ENCODE data around the gene SHROOM3. TPM values are rescaled to one million over a fixed set of nuclear protein-coding genes. Genes with fewer than 3 reads are reported as not detected.

SHROOM3 gene
- total and polyA plus RNA-seq, 2 experiments from 2014 or later: 11.3 to 73.5 TPM

GRCh38 chr4:76641351-76641750 is 206.3 kb downstream of the SHROOM3 start (continued):
- TF ChIP-seq EZH2 (IDR thresholded peaks at IDR 0.05; ENCODE audit: low read depth, unreplicated experiment) (no peak), ZNF114 (CRISPR knock-in tag; IDR thresholded peaks at IDR 0.05) (no peak)

GRCh38 chr4:76641758-76642157 is 206.7 kb downstream of the SHROOM3 start:
- Histone ChIP-seq H3K27me3 (ENCODE audit: insufficient read depth) (no peaks in the 10 kb centered on the region), H3F3A (replicated peaks; ENCODE audit: low read depth) (no peaks in the 10 kb centered on the region), H4K20me1 (replicated peaks; ENCODE audit: insufficient read depth) (no peaks in the 10 kb centered on the region), H3K4me3 (no peak overlapping the region), H3K9me2 (ENCODE audit: insufficient read depth) (peaks cover 6% of the 10 kb centered on the region; the same call in 1 of the 2 replicates), H3K27ac (ENCODE audit: low read depth) (no peak overlapping the region), H3K36me3 (ENCODE audit: insufficient read depth) (no peaks in the 10 kb centered on the region), H3K4me2 (no peak overlapping the region), H3K79me2 (replicated peaks; ENCODE audit: insufficient read depth) (no peaks in the 10 kb centered on the region), H2AFZ (no peak overlapping the region), H3K4me1 (ENCODE audit: insufficient read depth) (peaks cover 15% of the 10 kb centered on the region)
- DNase-seq (ENCODE audit: low spot score) (no peak), ATAC-seq (no peak)
- Mint-ChIP-seq H3K27ac (no peak overlapping the region), H3K9me3 (no peaks in the 10 kb centered on the region), H3K27me3 (ENCODE audit: insufficient read depth, low read depth, poor library complexity) (peaks cover 3% of the 10 kb centered on the region), H3K4me3 (no peak overlapping the region), H3K4me1 (peaks cover 34% of the 10 kb centered on the region), H3K36me3 (ENCODE audit: low read depth) (no peaks in the 10 kb centered on the region)
- no peak for TF ChIP-seq ZNF331 (CRISPR knock-in tag; IDR thresholded peaks at IDR 0.05; ENCODE audit: low read depth)
- no peak for TF ChIP-seq ZNF462 (CRISPR knock-in tag; IDR thresholded peaks at IDR 0.05)
- TF ChIP-seq JUNB (IDR thresholded peaks at IDR 0.05; ENCODE audit: unreplicated experiment): no peak
- no peak for TF ChIP-seq STAT1 (IDR thresholded peaks at IDR 0.05; ENCODE audit: unreplicated experiment)
- TF ChIP-seq ETS1 (IDR thresholded peaks at IDR 0.05): no peak
- TF ChIP-seq POLR2AphosphoS5 (IDR thresholded peaks at IDR 0.05; ENCODE audit: low read depth): no peak
- TF ChIP-seq CREB1 (CRISPR knock-in tag; IDR thresholded peaks at IDR 0.05; ENCODE audit: low read depth): no peak
- TF ChIP-seq ZNF114 (CRISPR knock-in tag; IDR thresholded peaks at IDR 0.05): no peak
- TF ChIP-seq, protein P1, sequence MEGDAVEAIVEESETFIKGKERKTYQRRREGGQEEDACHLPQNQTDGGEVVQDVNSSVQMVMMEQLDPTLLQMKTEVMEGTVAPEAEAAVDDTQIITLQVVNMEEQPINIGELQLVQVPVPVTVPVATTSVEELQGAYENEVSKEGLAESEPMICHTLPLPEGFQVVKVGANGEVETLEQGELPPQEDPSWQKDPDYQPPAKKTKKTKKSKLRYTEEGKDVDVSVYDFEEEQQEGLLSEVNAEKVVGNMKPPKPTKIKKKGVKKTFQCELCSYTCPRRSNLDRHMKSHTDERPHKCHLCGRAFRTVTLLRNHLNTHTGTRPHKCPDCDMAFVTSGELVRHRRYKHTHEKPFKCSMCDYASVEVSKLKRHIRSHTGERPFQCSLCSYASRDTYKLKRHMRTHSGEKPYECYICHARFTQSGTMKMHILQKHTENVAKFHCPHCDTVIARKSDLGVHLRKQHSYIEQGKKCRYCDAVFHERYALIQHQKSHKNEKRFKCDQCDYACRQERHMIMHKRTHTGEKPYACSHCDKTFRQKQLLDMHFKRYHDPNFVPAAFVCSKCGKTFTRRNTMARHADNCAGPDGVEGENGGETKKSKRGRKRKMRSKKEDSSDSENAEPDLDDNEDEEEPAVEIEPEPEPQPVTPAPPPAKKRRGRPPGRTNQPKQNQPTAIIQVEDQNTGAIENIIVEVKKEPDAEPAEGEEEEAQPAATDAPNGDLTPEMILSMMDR (conservative IDR thresholded peaks at IDR 0.05; ENCODE audit: low read depth in 2 of 2): no peak
- TF ChIP-seq NANOG (IDR thresholded peaks at IDR 0.05; ENCODE audit: borderline replicate concordance): no peak
- TF ChIP-seq EZH2phosphoT487 (IDR thresholded peaks at IDR 0.05; ENCODE audit: unreplicated experiment): no peak
- TF ChIP-seq EZH2 (IDR thresholded peaks at IDR 0.05; ENCODE audit: low read depth, unreplicated experiment): no peak
- TF ChIP-seq, protein P2, sequence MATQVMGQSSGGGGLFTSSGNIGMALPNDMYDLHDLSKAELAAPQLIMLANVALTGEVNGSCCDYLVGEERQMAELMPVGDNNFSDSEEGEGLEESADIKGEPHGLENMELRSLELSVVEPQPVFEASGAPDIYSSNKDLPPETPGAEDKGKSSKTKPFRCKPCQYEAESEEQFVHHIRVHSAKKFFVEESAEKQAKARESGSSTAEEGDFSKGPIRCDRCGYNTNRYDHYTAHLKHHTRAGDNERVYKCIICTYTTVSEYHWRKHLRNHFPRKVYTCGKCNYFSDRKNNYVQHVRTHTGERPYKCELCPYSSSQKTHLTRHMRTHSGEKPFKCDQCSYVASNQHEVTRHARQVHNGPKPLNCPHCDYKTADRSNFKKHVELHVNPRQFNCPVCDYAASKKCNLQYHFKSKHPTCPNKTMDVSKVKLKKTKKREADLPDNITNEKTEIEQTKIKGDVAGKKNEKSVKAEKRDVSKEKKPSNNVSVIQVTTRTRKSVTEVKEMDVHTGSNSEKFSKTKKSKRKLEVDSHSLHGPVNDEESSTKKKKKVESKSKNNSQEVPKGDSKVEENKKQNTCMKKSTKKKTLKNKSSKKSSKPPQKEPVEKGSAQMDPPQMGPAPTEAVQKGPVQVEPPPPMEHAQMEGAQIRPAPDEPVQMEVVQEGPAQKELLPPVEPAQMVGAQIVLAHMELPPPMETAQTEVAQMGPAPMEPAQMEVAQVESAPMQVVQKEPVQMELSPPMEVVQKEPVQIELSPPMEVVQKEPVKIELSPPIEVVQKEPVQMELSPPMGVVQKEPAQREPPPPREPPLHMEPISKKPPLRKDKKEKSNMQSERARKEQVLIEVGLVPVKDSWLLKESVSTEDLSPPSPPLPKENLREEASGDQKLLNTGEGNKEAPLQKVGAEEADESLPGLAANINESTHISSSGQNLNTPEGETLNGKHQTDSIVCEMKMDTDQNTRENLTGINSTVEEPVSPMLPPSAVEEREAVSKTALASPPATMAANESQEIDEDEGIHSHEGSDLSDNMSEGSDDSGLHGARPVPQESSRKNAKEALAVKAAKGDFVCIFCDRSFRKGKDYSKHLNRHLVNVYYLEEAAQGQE (IDR thresholded peaks at IDR 0.05; ENCODE audit: unreplicated experiment): no peak

All from GM23338 (cell line).